GM19452 (cell line): ENCODE data around the gene CCNJL.

Experiments
- ATAC-seq: cut with Tn5 transposase; IDR thresholded peaks from one replicate; pipeline ENCODE4 v1.9.1; 2021; ENCODE audit not compliant: unreplicated experiment

CCNJL gene

DNA sequence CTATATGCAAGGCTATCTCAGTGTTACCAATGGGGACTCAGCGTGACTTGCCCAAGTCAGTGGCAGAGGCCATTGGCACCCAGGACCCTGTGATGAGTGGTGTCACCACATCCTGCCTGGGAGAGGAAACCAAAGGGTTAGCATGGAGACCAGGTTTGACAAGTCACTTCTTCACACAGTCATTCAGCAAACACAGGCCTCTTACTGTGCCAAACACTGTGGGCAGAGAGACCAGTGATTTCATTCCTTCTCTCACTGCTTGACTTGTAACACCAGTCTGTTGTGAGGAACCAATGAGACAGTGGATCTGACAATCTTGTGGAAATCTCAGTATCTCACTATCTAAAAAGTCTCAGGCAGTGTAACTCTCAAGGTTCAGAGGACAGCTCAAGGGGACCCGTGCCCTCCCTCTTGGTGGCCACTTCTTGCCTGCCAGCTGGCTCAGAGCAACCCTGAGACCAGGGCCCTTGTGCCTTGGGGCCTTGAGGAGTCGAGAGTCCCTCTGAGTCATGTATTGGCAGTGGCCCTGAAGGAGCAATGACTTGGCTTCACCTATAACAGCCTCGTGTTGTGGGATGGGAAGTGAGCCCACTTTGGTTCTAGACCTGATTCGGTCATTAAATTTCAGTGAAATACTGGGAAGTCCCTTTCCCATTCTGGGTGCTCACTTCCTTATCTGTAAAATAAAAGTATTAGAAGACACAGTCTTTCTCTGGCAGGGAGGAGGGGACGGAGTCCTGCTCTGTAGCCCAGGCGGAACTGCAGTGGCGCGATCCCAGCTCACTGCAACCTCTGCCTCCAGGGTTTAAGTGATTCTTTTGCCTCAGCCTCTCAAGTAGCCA is 81.5 kb downstream of the CCNJL start:
- no peak for ATAC-seq

DNA sequence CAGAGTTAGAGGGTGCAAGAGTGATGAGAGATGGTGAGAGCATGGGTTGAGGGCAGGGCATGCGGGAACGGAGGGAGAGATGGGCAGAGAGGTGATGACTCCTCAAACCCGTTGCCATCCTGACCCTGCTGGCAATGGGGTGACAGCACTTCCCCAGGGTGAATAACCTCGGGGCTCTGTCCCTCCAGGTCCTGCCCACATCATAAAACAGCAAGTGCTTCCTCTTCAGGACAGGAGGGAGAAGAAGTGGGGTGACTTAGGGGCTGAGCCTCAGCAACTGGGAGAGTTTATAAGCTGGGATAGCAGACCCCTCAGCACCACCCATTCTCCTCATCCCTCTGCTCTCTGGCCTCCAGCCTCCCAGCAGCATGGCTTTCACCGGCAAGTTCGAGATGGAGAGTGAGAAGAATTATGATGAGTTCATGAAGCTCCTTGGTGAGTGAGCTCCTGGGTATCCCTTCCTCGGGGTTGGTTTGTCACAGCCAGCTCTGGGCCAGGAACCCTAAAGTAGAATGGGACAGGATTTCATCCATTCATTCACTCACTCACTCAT is 83.1 kb downstream of the CCNJL start, which contains the start of gene FABP6:
FABP6 (plus strand) TSS at position 317 of the 553 bp plus-strand sequence; CDS start at position 369, 52 bp downstream.
- no peak for ATAC-seq

DNA sequence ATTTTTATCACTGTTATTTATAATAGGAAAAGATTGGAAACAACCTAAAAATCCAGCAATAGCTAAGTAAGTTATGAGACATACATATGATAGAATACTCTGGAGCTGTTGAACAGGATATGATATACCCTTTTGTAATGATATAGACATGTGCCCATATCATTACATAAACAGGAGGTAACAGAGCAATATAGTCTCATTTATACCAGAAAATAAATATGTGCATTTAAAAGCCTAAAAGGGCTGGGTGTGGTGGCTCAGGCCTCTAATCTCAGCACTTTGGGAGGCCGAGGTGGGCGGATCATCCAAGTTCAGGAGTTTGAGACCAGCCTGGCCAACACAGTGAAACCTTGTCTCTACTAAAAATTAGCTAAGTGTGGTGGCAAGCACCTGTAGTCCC is 85.4 kb downstream of the CCNJL start:
- no peak for ATAC-seq

DNA sequence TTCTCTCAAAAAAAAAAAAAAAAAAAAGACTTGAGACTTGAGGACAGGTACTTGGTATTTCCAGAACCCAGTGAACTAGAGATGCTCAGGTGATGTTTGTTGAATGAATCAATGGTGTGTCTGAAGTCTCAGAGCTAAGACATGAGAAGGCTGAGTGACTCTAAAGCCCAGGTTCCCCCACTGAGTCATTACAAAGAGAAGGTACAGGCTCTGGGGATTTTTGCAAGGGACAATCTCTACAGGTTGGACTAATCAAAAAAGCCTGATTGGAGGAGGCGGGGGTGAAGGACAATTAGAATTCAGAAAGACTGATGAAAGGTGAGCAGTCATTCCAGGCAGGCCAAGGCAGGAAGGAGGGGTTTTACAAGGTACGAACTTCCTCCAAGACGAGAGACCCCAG is 91.3 kb downstream of the CCNJL start:
- no peak for ATAC-seq

DNA sequence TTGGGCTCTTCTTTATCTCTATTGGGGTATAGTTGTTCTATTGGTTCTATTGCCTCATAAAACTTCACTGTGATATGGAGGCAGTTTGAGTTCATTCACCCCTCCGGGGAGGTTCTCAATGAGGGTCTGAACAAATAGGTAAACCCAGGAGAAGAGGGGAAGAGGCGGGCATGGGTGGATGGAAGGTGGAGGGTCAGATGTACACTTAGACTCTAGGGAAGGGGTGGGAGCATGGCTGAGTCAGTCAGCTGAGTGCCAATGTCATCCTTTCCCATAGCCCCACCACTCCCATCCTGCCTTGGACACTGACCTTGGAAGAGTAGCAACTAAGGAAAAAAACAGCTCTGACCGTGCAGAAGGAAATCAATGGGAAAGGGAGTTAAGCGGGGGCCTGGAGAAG is 93.0 kb downstream of the CCNJL start:
- no peak for ATAC-seq

DNA sequence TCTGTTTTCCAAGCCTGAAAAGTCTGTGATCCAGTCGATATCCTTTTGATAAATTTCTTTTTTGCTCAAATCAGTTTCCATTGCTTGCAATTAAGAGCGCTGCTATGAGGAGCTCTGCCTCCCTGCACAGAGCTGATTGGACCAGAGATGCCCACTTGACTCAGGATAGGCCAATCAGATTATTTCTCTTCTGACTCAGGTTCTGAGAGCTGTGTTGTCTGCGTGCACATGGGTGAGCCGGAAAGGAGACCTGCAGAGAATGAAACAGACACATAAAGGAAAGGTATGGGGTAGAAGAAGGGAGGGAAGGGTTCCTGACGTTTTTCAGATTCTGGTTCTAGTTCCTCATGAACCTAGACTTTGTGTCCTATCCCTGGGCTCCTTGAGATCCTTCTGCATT is 98.8 kb downstream of the CCNJL start:
- ATAC-seq: no peak

DNA sequence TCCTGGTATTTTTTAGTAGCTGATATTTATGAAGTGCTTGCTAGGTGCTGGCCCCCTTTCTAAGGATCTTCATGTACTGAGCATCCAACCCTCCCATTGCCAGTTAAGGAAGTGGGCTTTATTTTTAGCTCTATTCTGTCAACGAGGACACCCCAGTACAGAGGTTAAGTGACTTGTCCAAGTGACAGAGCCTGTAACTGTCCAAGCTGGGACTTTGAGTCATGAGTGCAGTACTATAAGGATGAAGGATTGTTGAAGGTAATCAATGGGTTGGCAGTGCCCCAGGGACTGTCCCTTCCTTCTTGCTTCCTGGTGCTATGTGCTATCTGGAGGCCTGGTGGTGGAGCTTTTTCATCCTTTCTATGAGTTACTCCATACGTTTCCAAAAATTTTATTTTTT is 101.0 kb downstream of the CCNJL start:
- ATAC-seq: no peak

DNA sequence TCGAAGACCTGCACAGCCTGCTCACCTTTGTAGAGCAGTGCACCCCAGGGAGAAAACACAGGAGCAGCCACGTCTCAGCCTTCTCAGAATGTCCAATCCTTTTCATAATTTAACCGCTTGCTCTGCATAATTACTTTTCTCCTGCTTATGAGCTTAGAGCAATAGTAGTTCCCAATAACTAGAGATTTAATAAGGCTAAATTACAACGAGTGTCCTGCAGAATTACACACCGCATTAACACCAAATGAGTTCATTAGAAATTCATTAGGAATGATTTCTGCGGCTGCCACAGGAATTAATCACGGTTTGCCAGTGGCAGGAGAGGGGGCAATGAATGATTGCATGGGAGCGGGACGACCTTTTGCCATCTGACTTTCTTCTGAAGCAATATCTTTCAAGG is 101.8 kb downstream of the CCNJL start:
- ATAC-seq: no peak

DNA sequence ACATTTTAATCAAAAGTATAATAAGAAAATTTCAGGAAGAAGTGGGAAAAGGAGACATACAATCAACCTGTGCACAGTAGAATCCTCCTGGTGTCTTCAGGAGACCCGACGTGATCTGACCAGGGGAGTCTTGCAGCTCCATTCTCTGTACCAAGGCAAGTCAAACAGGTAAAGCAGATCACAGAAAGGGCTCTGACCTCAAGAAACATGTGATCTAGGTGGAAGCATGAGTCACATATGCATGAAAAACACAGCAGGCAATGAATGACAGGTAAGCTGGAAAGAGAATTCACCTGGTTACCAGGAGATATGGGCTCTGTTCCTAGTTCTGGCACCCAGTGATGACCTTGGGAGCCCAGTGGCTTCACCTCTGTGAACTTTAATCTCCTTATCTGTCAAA is 102.4 kb downstream of the CCNJL start:
- no peak for ATAC-seq

DNA sequence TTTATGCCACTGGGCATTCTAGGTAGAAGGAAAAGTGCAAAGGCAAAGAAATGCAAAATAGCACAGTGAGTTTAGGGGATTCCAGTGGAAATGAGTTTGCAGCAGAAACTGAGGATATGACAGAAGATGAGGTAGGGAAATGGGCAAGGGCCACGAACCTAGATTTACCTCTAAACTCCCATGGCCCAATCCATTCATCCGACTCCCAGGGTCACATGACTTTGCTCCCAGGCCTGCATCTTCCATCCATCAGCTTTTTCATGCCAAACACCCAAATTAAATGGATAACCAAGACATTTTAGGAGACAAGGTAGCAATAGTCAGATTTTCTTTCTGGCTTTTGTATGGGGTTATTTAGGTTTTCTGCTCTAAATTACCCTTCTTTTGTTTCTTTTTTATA is 105.3 kb downstream of the CCNJL start:
- ATAC-seq: no peak
